DMS79 treated with DMSO at 0.1 percent for 48 hours (cell line): ENCODE data around the gene CCDC167.
A peak's percentile ranks its signal among the peaks of the same experiment; 100 is the strongest.
"Not testable (repeated sequence)": the region's sequence is repeated elsewhere in the genome, so short reads cannot be mapped to it uniquely, and the experiment has no call there.

ENCODE experiments used
- DNase-seq: peaks from one replicate; lab custom pipeline; 2025; lab: John Stamatoyannopoulos, UW

Gene CCDC167

DNA sequence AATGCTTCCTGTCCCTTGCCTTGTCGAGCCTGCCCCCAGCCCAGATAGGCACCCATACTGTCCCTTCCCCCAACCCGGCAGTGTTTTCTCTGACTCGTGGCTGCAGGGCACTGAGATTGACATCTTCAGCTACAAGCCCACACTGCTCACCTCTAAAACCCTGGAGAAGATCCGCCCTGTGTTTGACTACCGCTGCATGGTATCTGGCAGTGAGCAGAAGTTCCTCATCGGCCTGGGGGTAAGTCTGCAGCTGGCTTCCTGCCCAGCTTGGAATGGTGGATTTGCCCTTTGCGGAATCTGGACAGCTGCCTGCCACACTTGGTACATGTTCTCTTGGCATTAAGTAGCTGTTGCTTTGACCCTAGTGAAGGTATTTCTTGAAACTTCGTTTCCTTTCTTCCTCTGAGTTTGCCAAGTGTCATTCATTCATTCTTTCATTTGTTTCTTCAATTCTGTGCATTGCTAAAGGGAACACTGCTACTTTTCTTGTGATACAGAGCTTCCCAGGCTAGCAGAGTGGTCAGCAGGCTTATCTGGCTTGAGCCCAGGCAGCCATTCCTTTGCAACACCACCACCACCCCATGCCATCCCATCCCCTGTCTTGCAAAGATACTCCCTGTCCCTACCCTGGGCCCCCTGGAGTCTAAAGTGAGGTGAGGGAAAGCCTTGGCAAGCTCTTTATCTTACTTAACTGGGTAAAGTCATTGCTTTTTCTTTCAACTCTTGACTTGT lies 26.2 kb downstream of the CCDC167 start:
- DNase-seq, result no peak

- DNase-seq, result no peak
Measured at GRCh38 chr6:37467718-37468117, 32.0 kb downstream of the CCDC167 start.

DNA sequence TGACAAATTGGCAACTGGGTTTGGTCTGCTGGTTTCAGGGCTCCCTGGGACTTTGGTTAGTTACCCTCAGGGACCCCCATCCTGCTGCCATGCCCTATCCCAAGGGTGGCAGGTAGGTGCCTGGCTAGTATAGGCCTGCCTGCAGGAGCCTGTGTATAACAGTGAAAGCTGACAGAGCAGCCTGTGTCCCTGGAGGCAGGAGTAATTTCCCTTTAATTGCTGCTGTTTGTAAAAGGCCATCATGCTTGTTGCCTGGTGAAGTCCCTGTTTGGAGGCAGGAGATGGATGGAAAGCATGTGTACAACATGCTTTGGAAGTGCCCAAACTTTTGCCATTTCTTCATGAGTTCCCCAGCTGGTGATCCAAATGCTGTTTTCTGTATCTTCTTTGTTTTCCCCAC lies 36.6 kb downstream of the CCDC167 start:
- DNase-seq, result no peak

- no peak for DNase-seq
Measured at GRCh38 chr6:37460805-37461204, 38.9 kb downstream of the CCDC167 start.

- DNase-seq, result peak; percentile 94
Measured at GRCh38 chr6:37459981-37460800, 39.5 kb downstream of the CCDC167 start.

- DNase-seq, result no peak
Measured at GRCh38 chr6:37456816-37457560, 42.7 kb downstream of the CCDC167 start.

DNA sequence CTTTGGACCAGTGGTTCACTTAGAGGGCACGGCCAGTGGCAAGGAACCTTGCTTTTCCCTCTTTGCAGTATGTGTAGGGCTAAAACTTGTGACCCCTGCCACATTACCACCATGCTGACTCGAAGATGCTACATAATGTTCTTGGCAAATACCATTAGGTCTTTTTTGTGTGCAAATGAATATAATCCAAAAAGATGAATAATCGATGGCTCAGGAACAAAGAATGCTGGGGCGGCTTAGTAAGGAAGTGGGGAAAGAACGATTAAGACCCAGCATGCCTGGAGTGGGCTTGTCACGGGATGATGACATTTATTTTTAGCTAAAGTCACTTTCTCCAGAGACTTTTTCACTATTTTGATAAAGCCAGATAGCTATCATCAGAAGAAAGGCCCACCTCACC lies 43.6 kb downstream of the CCDC167 start:
- no peak for DNase-seq

DNA sequence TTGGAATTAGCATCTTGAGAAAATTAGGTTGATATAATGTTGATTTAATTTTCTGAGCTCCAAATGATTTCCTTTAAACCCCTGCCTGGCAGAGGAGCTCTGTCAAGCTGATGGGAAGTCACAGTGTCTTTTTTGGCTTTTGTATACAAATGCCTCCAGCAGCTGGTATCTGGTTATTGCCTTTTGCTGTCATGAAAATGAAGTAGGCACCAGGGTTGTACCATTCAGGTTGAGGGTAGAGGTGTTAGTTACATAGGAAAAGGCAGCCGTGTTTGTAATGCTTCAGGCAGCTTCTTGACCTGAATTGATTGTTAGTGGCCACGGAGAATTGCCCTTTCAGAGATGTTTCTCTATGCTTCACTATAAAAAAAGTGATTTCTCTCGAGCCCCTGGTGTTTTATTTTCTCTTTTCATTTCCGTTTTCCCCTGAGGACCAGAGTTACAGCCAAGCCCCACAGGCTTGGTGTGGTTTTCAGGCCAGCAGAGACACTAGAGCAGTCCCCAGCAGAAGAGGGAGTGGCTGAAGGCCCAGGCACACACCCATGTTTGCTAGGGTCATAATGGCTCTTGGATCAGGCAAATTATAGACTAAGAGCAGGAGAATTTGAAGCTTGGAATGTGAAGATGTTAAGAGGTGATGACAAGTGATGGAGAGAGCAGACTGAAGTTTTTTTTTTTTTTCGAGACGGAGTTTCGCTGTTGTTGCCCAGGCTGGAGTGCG lies 45.1 kb downstream of the CCDC167 start:
- peak; percentile 67 for DNase-seq

DNA sequence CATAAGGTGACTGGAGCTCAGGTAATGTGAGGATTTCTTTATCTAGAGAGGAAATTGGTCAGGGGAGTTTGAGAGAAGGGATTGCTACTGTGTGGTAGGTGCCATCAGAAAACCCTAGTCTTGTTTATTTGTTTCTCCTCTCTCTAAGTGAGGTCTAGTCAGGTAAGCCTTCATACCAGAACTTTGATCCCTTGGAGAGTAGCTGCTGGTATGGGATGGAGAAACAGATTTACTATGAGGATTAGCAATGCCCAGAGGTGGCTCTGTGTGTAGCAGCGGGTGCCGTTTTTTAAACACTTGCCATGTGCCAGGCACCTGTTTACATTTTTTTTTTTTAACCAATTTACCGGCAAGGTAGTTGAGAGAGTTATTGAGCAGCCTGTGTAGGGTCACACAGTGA lies 47.2 kb downstream of the CCDC167 start:
- DNase-seq, result no peak

- DNase-seq, result peak; percentile 54
Measured at GRCh38 chr6:37451441-37452193, 48.1 kb downstream of the CCDC167 start.

GRCh38 chr6:37449984-37450383 lies 49.7 kb downstream of the CCDC167 start:
- no peak for DNase-seq

- DNase-seq, result not testable (repeated sequence)
Measured at GRCh38 chr6:37443216-37443542, 56.5 kb downstream of the CCDC167 start.

GRCh38 chr6:37442416-37443215 lies 57.1 kb downstream of the CCDC167 start:
- no peak for DNase-seq

DNA sequence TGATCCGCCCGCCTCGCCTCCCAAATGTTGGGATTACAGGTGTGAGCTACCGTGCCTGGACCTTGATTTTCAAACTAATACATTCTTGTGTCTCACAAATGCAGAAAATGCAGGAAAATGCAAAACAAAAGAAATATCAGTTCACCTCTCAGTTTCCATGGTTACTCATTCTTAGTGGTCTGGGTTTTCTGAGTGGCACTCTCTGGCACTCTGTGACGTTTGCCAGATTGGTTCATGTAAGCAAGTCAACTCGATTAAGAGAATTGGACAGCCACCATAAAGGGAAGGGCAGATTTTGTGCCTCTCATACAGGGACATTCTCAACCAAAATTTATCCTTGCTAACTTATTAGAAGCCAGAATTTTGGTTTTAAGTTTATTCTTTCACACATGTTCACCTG lies 58.0 kb downstream of the CCDC167 start:
- DNase-seq, result no peak

DNA sequence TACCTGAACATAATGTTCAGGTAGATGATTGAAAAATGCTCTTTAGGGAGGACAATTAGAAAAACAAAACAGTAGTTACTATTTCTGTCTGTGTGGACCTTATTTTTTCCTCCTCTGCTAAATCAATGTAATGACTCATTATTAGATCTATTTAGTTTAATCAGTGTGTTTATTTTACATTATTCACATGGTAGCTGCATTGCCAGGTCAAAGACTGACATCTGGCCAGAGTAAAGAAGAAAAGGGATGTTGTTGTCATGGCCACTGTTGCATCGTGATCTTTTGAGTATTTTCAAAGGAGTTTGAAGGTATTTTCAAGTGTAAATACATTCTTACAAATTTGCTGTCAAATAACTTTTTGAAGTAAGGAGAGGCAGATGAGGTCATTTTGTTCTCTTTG lies 60.8 kb downstream of the CCDC167 start:
- no peak for DNase-seq

DNA sequence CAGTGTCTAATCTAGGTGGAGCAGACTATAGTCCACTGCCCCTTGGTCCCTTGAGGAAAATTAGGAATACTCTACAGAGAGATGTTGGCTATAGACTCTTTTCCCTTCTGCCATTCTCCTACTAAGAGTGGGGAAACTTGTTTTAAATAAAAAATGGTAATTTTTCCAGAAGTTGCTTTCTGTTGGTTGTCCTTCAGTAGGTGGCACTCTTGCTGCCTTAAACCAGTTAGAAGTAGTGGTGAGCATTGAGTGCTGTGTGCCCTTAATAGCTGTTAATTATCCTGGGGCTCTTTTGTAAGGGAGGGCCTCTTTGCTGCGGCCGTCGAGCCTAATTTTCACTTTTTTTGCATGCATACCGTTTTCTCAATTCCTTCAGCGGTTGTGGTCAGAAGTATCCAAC lies 63.9 kb downstream of the CCDC167 start:
- DNase-seq, result no peak

GRCh38 chr6:37435373-37435772 lies 64.3 kb downstream of the CCDC167 start:
- no peak for DNase-seq

- peak; percentile 54 for DNase-seq
Measured at GRCh38 chr6:37433657-37434271, 65.9 kb downstream of the CCDC167 start.
